T-helper 17 cell (primary cell): Measurements from ENCODE around the gene SEMA5A. TPM values are rescaled to one million over a fixed set of nuclear protein-coding genes. Genes with fewer than 3 reads are reported as not detected.

Source experiments
- ATAC-seq: fragments of 150-1000 bp; cut with Tn5 transposase; 2 replicates; pipeline ENCODE4 v1.10.0; 2021; ENCODE audit warnings: mild to moderate bottlenecking, moderate library complexity
- DNase-seq, 3 donors: peaks; one replicate each; pipeline versions ENCODE4 v3.0.0 to v3.0.0-alpha.2; 2020 to 2021
- H3K9me3 ChIP-seq: one replicate; pipeline ENCODE4 v1.7.0; 2013; ENCODE audit warnings: low read length, mild to moderate bottlenecking; ENCODE audit not compliant: control insufficient read depth, poor library complexity, severe bottlenecking
- H3K27ac Mint-ChIP-seq: one replicate; pipeline ENCODE4 v1.8.0; 2022; ENCODE audit warnings: mild to moderate bottlenecking, moderate library complexity, mixed read lengths
- H3K27me3 Mint-ChIP-seq: one replicate; pipeline ENCODE4 v1.8.0; 2022; ENCODE audit warnings: mixed read lengths
- H3K36me3 Mint-ChIP-seq: one replicate; pipeline ENCODE4 v1.8.0; 2022; ENCODE audit warnings: low read depth, mixed read lengths
- H3K4me1 Mint-ChIP-seq: one replicate; pipeline ENCODE4 v1.8.0; 2022; ENCODE audit warnings: mild to moderate bottlenecking, mixed read lengths
- H3K4me3 Mint-ChIP-seq: one replicate; pipeline ENCODE4 v1.8.0; 2022; ENCODE audit warnings: mild to moderate bottlenecking, moderate library complexity, mixed read lengths
- total RNA-seq, 4 donors: library from RNA in 2 of 4; stranded (reverse) in 2 of 4; gene quantifications; one replicate each; pipeline ENCODE4 v1.2.3 and lab custom pipeline; 2022 to 2026

SEMA5A gene
- total RNA-seq, 2 donors from 2014 or later = 0.75 to 0.94 TPM

- ATAC-seq = no peak
- H3K4me3 Mint-ChIP-seq = no peak overlapping the region
- peaks cover under 1% of the 10 kb centered on the region for H3K9me3 ChIP-seq
- no peaks in the 10 kb centered on the region for H3K27me3 Mint-ChIP-seq
- no peak for DNase-seq
- no peaks in the 10 kb centered on the region for H3K4me1 Mint-ChIP-seq
- H3K27ac Mint-ChIP-seq = no peak overlapping the region
- H3K36me3 Mint-ChIP-seq = no peaks in the 10 kb centered on the region
Measured at GRCh38 chr5:9054821-9055589, 490.9 kb downstream of the SEMA5A start.

GRCh38 chr5:9054322-9054721, 491.6 kb downstream of the SEMA5A start:
- H3K9me3 ChIP-seq = peaks cover 2% of the 10 kb centered on the region
- DNase-seq (no peak), ATAC-seq (no peak)
- Mint-ChIP-seq H3K4me1 (no peaks in the 10 kb centered on the region), H3K4me3 (no peak overlapping the region), H3K36me3 (no peaks in the 10 kb centered on the region), H3K27me3 (no peaks in the 10 kb centered on the region), H3K27ac (no peak overlapping the region)

DNA sequence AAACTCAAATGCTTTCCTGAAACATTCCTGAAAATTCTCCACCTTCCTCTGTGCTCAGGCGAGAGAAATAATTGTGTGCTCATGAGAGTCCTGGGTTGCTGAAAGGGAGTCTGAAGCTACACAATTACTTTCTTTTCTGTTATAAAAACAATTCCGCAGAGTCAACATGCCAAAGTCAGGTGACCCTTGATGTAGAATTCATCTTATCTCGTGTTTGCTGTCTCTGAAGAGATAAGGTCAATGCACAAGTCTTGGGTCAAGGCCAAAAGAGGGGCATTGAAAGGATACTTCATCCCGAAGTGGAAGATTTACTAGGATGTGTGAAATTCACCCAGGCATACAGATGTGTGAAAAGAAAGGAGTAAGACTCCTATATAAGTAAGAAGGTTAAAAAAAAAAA, 493.5 kb downstream of the SEMA5A start:
- Mint-ChIP-seq H3K36me3 (no peaks in the 10 kb centered on the region), H3K27ac (no peak overlapping the region), H3K4me1 (no peaks in the 10 kb centered on the region), H3K27me3 (no peaks in the 10 kb centered on the region), H3K4me3 (no peak overlapping the region)
- DNase-seq (no peak), ATAC-seq (no peak)
- H3K9me3 ChIP-seq = peaks cover 2% of the 10 kb centered on the region

DNA sequence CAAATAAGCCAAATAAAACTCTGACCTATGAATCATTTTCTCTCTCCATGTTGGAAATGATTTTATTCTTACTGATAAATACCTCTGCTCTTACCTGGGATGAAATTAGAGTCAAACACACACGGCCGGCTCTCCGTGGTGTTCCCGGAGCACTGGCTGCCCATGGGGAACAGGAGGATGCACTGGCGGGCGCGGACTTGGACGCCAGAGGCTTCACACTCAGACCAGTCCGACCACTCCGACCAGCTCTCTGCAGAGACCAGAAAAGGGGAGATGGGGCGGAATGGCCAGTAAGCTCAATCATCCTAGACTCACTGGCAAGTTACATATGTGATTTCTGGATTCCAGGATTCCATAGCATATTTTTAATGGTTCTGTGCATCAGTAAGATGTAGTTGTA, 494.1 kb downstream of the SEMA5A start:
- Mint-ChIP-seq H3K36me3 (no peaks in the 10 kb centered on the region), H3K27me3 (no peaks in the 10 kb centered on the region), H3K27ac (no peak overlapping the region), H3K4me3 (no peak overlapping the region), H3K4me1 (no peaks in the 10 kb centered on the region)
- H3K9me3 ChIP-seq = peaks cover 2% of the 10 kb centered on the region
- ATAC-seq (no peak), DNase-seq (no peak)

- peaks cover 2% of the 10 kb centered on the region for H3K9me3 ChIP-seq
- no peak for DNase-seq
- H3K4me1 Mint-ChIP-seq = no peaks in the 10 kb centered on the region
- no peaks in the 10 kb centered on the region for H3K27me3 Mint-ChIP-seq
- H3K36me3 Mint-ChIP-seq = no peaks in the 10 kb centered on the region
- no peak overlapping the region for H3K27ac Mint-ChIP-seq
- ATAC-seq = no peak
- H3K4me3 Mint-ChIP-seq = no peak overlapping the region
Measured at GRCh38 chr5:9047932-9048331, 497.9 kb downstream of the SEMA5A start.

GRCh38 chr5:9046756-9047481, 499.0 kb downstream of the SEMA5A start:
- H3K36me3 Mint-ChIP-seq = no peaks in the 10 kb centered on the region
- no peak overlapping the region for H3K27ac Mint-ChIP-seq
- H3K27me3 Mint-ChIP-seq = no peaks in the 10 kb centered on the region
- DNase-seq (no peak), ATAC-seq (no peak)
- H3K9me3 ChIP-seq = peaks cover 2% of the 10 kb centered on the region
- H3K4me1 Mint-ChIP-seq = no peaks in the 10 kb centered on the region
- no peak overlapping the region for H3K4me3 Mint-ChIP-seq

GRCh38 chr5:9045946-9046345, 499.9 kb downstream of the SEMA5A start:
- DNase-seq (no peak), ATAC-seq (no peak)
- peaks cover 2% of the 10 kb centered on the region for H3K9me3 ChIP-seq
- H3K4me3 Mint-ChIP-seq = no peak overlapping the region
- no peaks in the 10 kb centered on the region for H3K4me1 Mint-ChIP-seq
- no peaks in the 10 kb centered on the region for H3K27me3 Mint-ChIP-seq
- no peak overlapping the region for H3K27ac Mint-ChIP-seq
- no peaks in the 10 kb centered on the region for H3K36me3 Mint-ChIP-seq

DNA sequence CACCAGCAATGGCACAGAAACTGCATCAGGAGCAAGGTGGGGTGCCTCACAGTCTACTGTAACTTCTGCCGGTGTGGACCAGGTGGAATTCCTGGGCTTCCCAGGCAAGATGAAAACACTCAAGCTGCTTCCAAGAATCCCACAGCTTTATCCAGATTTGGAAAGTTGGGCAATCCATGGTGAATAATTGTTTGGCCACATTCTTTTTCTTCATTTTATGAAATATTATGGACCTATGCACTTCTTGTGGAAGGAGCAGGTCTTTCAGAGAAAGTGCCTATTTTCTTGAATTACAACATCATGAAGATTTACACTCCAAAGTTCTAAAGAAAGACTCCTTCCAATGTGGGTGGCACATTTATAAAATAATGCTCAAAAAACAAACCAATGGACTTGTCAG, 503.6 kb downstream of the SEMA5A start:
- H3K9me3 ChIP-seq = no peaks in the 10 kb centered on the region
- no peak overlapping the region for H3K4me3 Mint-ChIP-seq
- DNase-seq = no peak
- no peaks in the 10 kb centered on the region for H3K4me1 Mint-ChIP-seq
- no peaks in the 10 kb centered on the region for H3K36me3 Mint-ChIP-seq
- no peak overlapping the region for H3K27ac Mint-ChIP-seq
- H3K27me3 Mint-ChIP-seq = no peaks in the 10 kb centered on the region
- ATAC-seq = no peak

DNA sequence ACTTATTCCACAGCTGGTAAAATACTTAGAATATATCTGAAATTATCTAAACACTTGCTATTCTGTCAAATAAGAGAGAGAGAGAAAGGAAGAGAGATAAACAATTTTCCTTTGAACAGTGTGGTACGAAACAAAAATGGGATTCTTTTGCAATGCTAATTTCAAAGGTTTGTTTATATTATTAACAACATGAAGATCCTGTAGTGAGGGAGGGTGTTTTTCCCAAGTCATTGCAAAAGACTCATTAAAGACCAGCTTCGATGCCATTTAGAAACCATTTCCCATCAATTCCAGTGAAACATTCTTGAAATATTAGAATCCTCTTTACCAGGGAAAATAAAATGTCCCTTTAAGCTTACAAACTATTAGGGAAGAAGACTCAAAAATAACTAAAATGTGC, 505.4 kb downstream of the SEMA5A start:
- Mint-ChIP-seq H3K27ac (no peak overlapping the region), H3K4me3 (no peak overlapping the region), H3K36me3 (no peaks in the 10 kb centered on the region), H3K4me1 (no peaks in the 10 kb centered on the region), H3K27me3 (no peaks in the 10 kb centered on the region)
- ATAC-seq (no peak), DNase-seq (no peak)
- H3K9me3 ChIP-seq = no peaks in the 10 kb centered on the region

- Mint-ChIP-seq H3K27ac (no peak overlapping the region), H3K4me1 (no peaks in the 10 kb centered on the region), H3K27me3 (no peaks in the 10 kb centered on the region), H3K36me3 (no peaks in the 10 kb centered on the region), H3K4me3 (no peak overlapping the region)
- DNase-seq = no peak
- H3K9me3 ChIP-seq = no peaks in the 10 kb centered on the region
- ATAC-seq = no peak
Measured at GRCh38 chr5:9037048-9037447, 508.8 kb downstream of the SEMA5A start.

DNA sequence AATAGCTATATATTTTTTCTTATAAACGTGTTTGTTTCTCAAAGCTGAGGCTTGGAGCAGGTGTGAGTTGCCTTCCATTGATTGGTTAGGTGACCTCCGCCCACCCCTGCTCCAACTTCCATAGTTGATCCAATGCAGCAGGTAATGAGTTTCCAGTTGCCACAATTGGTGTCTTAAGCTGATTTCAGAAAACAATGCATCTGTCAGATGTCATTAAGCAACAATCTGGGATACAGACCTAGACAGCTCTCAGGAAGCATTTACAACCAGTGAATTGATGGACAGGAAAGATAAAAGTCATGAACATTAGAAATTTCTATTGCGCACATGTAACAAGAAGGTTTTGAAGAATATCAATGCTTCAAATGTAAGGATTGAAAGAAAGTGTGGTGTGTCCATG, 510.5 kb downstream of the SEMA5A start:
- no peaks in the 10 kb centered on the region for H3K4me1 Mint-ChIP-seq
- H3K9me3 ChIP-seq = no peaks in the 10 kb centered on the region
- ATAC-seq (no peak), DNase-seq (no peak)
- H3K27me3 Mint-ChIP-seq = no peaks in the 10 kb centered on the region
- H3K4me3 Mint-ChIP-seq = no peak overlapping the region
- H3K27ac Mint-ChIP-seq = no peak overlapping the region
- H3K36me3 Mint-ChIP-seq = no peaks in the 10 kb centered on the region

- H3K9me3 ChIP-seq = no peaks in the 10 kb centered on the region
- DNase-seq (no peak), ATAC-seq (no peak)
- Mint-ChIP-seq H3K4me1 (no peaks in the 10 kb centered on the region), H3K27ac (no peak overlapping the region), H3K36me3 (no peaks in the 10 kb centered on the region), H3K27me3 (no peaks in the 10 kb centered on the region), H3K4me3 (no peak overlapping the region)
Measured at GRCh38 chr5:9034649-9035048, 511.2 kb downstream of the SEMA5A start.

- DNase-seq = no peak
- Mint-ChIP-seq H3K4me3 (no peak overlapping the region), H3K27ac (no peak overlapping the region), H3K27me3 (no peaks in the 10 kb centered on the region), H3K4me1 (no peaks in the 10 kb centered on the region), H3K36me3 (no peaks in the 10 kb centered on the region)
- H3K9me3 ChIP-seq = no peaks in the 10 kb centered on the region
- ATAC-seq = no peak
Measured at GRCh38 chr5:9033524-9033923, 512.4 kb downstream of the SEMA5A start.

- Mint-ChIP-seq H3K36me3 (no peaks in the 10 kb centered on the region), H3K27me3 (no peaks in the 10 kb centered on the region), H3K27ac (no peak overlapping the region), H3K4me1 (no peaks in the 10 kb centered on the region), H3K4me3 (no peak overlapping the region)
- ATAC-seq = no peak
- no peak for DNase-seq
- H3K9me3 ChIP-seq = no peaks in the 10 kb centered on the region
Measured at GRCh38 chr5:9025942-9026341, 519.9 kb downstream of the SEMA5A start.
